KOPT-K1 (cell line): Measurements from ENCODE around the gene WAC.

Source experiments
- H3K27ac ChIP-seq: fragments of 200-600 bp; sonication (generic); 2 replicates; pipeline ENCODE4 v1.5.1; 2016; ENCODE audit warnings: antibody characterized with exemption, mild to moderate bottlenecking, low read depth, low read length; ENCODE audit not compliant: poor library complexity, severe bottlenecking
- H3K36me3 ChIP-seq: fragments of 200-600 bp; sonication (generic); 2 replicates; pipeline ENCODE4 v1.5.1; 2017; ENCODE audit warnings: antibody characterized with exemption, mild to moderate bottlenecking, low read length, moderate library complexity; ENCODE audit not compliant: insufficient read depth
- H3K9me3 ChIP-seq: fragments of 200-600 bp; sonication (generic); 2 replicates; pipeline ENCODE4 v1.5.1; 2017; ENCODE audit warnings: antibody characterized with exemption, low read length, mild to moderate bottlenecking; ENCODE audit not compliant: insufficient read depth, poor library complexity, severe bottlenecking

Gene WAC

GRCh38 chr10:28669227-28670173 lies 136.6 kb downstream of the WAC start:
- peaks cover 4% of the 10 kb centered on the region for H3K9me3 ChIP-seq

More at GRCh38 chr10:28669227-28670173, 136.6 kb downstream of the WAC start:
- no peaks in the 10 kb centered on the region for H3K36me3 ChIP-seq
- H3K27ac ChIP-seq: no peak overlapping the region
